ENCODE measurements around the gene GPX4. TPM values are rescaled to one million over a fixed set of nuclear protein-coding genes. Genes with fewer than 3 reads are reported as not detected.

GPX4 gene
- total RNA-seq, 1 donor from 2014 or later: 210 TPM

GRCh38 chr19:1122972-1123363 is 19.2 kb downstream of the GPX4 start:
- no peaks in the 10 kb centered on the region for H3K4me1 Mint-ChIP-seq (ENCODE audit: low read depth, unreplicated experiment)
- no peak overlapping the region for H3K27ac Mint-ChIP-seq (ENCODE audit: unreplicated experiment)
- TF ChIP-seq, protein P1, sequence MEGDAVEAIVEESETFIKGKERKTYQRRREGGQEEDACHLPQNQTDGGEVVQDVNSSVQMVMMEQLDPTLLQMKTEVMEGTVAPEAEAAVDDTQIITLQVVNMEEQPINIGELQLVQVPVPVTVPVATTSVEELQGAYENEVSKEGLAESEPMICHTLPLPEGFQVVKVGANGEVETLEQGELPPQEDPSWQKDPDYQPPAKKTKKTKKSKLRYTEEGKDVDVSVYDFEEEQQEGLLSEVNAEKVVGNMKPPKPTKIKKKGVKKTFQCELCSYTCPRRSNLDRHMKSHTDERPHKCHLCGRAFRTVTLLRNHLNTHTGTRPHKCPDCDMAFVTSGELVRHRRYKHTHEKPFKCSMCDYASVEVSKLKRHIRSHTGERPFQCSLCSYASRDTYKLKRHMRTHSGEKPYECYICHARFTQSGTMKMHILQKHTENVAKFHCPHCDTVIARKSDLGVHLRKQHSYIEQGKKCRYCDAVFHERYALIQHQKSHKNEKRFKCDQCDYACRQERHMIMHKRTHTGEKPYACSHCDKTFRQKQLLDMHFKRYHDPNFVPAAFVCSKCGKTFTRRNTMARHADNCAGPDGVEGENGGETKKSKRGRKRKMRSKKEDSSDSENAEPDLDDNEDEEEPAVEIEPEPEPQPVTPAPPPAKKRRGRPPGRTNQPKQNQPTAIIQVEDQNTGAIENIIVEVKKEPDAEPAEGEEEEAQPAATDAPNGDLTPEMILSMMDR (IDR thresholded peaks at IDR 0.05; ENCODE audit: partially characterized antibody, unreplicated experiment): no peak
- peak; percentile 68 for DNase-seq
- H3K27me3 Mint-ChIP-seq (ENCODE audit: unreplicated experiment): peaks cover 5% of the 10 kb centered on the region
- peaks cover 6% of the 10 kb centered on the region for H3K9me3 Mint-ChIP-seq (ENCODE audit: unreplicated experiment)
- H3K4me3 Mint-ChIP-seq (ENCODE audit: unreplicated experiment): no peak overlapping the region
- H3K36me3 Mint-ChIP-seq (ENCODE audit: unreplicated experiment): no peaks in the 10 kb centered on the region

DNA sequence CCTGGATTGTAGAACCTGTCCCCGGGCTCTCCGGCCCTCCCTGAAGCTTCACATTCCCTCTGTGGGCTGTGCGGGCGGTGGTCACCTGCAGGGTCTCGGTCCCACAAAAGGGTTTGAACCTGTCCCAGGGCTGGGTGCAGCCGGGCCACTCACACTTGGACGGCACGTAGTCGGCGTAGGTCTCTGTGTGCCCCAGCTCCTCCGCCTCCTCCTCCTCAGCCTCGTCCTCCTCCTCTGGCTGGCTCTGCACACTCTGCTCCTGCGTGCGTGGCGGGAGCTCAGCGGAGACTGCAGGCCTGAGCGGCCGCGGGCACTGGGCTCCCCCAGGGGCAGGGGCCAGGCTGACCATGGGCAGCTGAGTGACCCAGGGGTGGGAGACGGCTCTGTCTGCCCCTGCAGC is 19.6 kb downstream of the GPX4 start:
- Mint-ChIP-seq H3K4me1 (ENCODE audit: low read depth, unreplicated experiment) (no peaks in the 10 kb centered on the region), H3K27ac (ENCODE audit: unreplicated experiment) (no peak overlapping the region), H3K36me3 (ENCODE audit: unreplicated experiment) (no peaks in the 10 kb centered on the region), H3K9me3 (ENCODE audit: unreplicated experiment) (peaks cover 6% of the 10 kb centered on the region), H3K4me3 (ENCODE audit: unreplicated experiment) (no peak overlapping the region), H3K27me3 (ENCODE audit: unreplicated experiment) (peaks cover 5% of the 10 kb centered on the region)
- no peak for DNase-seq
- TF ChIP-seq, protein P1 (IDR thresholded peaks at IDR 0.05; ENCODE audit: partially characterized antibody, unreplicated experiment): no peak

- H3K4me3 Mint-ChIP-seq (ENCODE audit: unreplicated experiment): no peak overlapping the region
- DNase-seq: no peak
- no peaks in the 10 kb centered on the region for H3K36me3 Mint-ChIP-seq (ENCODE audit: unreplicated experiment)
- TF ChIP-seq, protein P1 (IDR thresholded peaks at IDR 0.05; ENCODE audit: partially characterized antibody, unreplicated experiment): no peak
- H3K4me1 Mint-ChIP-seq (ENCODE audit: low read depth, unreplicated experiment): no peaks in the 10 kb centered on the region
- peaks cover 5% of the 10 kb centered on the region for H3K27me3 Mint-ChIP-seq (ENCODE audit: unreplicated experiment)
- peaks cover 7% of the 10 kb centered on the region for H3K9me3 Mint-ChIP-seq (ENCODE audit: unreplicated experiment)
- H3K27ac Mint-ChIP-seq (ENCODE audit: unreplicated experiment): no peak overlapping the region
Measured at GRCh38 chr19:1123885-1124677, 20.3 kb downstream of the GPX4 start.

DNA sequence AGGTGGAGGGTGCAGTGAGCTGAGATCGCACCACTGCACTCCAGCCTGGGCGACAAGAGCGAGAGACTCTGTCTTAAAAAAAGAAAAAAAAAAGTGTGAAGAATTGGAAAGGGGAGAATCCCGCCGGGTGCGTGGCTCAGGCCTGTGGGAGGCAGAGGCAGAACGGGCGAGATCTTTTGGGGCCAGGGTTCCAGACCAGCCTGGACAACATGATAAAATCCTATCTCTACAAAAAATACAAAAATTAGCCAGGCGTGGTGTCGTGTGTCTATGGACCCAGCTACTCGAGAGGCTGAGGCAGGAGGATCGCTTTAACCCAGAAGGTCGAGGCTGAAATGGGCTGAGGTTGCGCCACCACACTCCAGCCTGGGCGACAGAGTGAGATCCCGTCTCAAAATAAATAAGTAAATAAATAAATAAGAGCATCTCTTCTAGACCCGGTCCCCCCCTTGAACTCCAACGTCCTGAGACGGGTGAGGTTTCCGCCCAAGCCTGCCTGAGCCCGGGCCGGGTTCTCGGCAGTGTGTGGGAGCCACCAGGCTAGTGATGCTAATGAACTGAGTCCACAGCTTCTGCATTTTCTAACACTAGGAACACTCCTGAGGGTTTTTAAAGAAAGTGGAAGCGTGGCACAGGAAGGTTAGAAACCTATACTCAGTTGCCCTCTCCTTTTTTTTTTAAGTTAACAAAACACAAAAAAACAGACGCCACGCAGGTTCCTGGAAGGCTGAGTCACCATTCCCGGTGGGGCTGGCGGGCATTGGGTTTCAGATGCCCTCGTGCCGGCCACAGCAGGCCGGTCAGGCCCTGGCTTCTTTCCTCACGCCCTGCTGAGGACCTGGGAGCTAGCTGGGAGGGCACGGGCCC is 22.0 kb downstream of the GPX4 start:
- Mint-ChIP-seq H3K27ac (ENCODE audit: unreplicated experiment) (no peak overlapping the region), H3K9me3 (ENCODE audit: unreplicated experiment) (peaks cover 7% of the 10 kb centered on the region), H3K4me1 (ENCODE audit: low read depth, unreplicated experiment) (no peaks in the 10 kb centered on the region), H3K27me3 (ENCODE audit: unreplicated experiment) (peaks cover 3% of the 10 kb centered on the region), H3K36me3 (ENCODE audit: unreplicated experiment) (no peaks in the 10 kb centered on the region), H3K4me3 (ENCODE audit: unreplicated experiment) (no peak overlapping the region)
- no peak for DNase-seq
- TF ChIP-seq, protein P1 (IDR thresholded peaks at IDR 0.05; ENCODE audit: partially characterized antibody, unreplicated experiment): no peak

Data from glutamatergic neuron (in vitro differentiated cells).